Stimulated activated CD4-positive, alpha-beta T cell treated with anti-CD3 and anti-CD28 coated beads, Interleukin-15, amount 100 ng/mL, for 48 hours (primary cell): ENCODE measurements around the gene RGR.
A peak's percentile ranks its signal among the peaks of the same experiment; 100 is the strongest.
"Not testable (repeated sequence)": the region's sequence is repeated elsewhere in the genome, so short reads cannot be mapped to it uniquely, and the experiment has no call there.

Source experiments
- DNase-seq, 2 donors: peaks; one replicate each; pipeline ENCODE4 v3.0.0-alpha.2; 2020; ENCODE audit warnings: low read depth in 2 of 2

The RGR gene

GRCh38 chr10:84258034-84258695 lies 13.3 kb downstream of the RGR start:
- DNase-seq: no peak

GRCh38 chr10:84261236-84261915 lies 16.5 kb downstream of the RGR start:
- no peak for DNase-seq

- DNase-seq: no peak
Measured at GRCh38 chr10:84262190-84262956, 17.5 kb downstream of the RGR start.

- DNase-seq: no peak
Measured at GRCh38 chr10:84263716-84264115, 18.9 kb downstream of the RGR start.

- DNase-seq: peak; percentile 47 to 60
Measured at GRCh38 chr10:84264611-84265141, 19.8 kb downstream of the RGR start.

GRCh38 chr10:84265418-84265817 lies 20.6 kb downstream of the RGR start:
- DNase-seq: no peak

- peak; percentile 71 to 81 for DNase-seq
Measured at GRCh38 chr10:84267503-84268126, 22.8 kb downstream of the RGR start.

- DNase-seq: no peak
Measured at GRCh38 chr10:84269162-84269561, 24.3 kb downstream of the RGR start.

- no peak for DNase-seq
Measured at GRCh38 chr10:84269773-84270172, 24.9 kb downstream of the RGR start.

- DNase-seq: no peak
Measured at GRCh38 chr10:84270708-84271107, 25.9 kb downstream of the RGR start.

GRCh38 chr10:84279876-84280475 lies 35.1 kb downstream of the RGR start:
- DNase-seq: not testable (repeated sequence)

GRCh38 chr10:84286695-84287094 lies 41.8 kb downstream of the RGR start:
- DNase-seq: no peak

GRCh38 chr10:84288151-84288550 lies 43.3 kb downstream of the RGR start:
- no peak for DNase-seq

GRCh38 chr10:84289521-84290200 lies 44.8 kb downstream of the RGR start:
- DNase-seq: no peak

- no peak for DNase-seq
Measured at GRCh38 chr10:84290235-84290634, 45.4 kb downstream of the RGR start.

GRCh38 chr10:84291384-84291783 lies 46.5 kb downstream of the RGR start:
- no peak for DNase-seq

- no peak for DNase-seq
Measured at GRCh38 chr10:84292502-84292901, 47.6 kb downstream of the RGR start.

- DNase-seq: no peak
Measured at GRCh38 chr10:84293171-84293570, 48.3 kb downstream of the RGR start.

- peak in 1 of 2 donors; percentile 22 for DNase-seq
Measured at GRCh38 chr10:84293574-84294016, 48.7 kb downstream of the RGR start.

- DNase-seq: no peak
Measured at GRCh38 chr10:84294766-84295447, 50.1 kb downstream of the RGR start.
